NCI-H146 (cell line): ENCODE measurements around the gene SFMBT1.
"Not testable (repeated sequence)": the region's sequence is repeated elsewhere in the genome, so short reads cannot be mapped to it uniquely, and the experiment has no call there.

Experiments used
- DNase-seq: peaks from one replicate; lab custom pipeline; 2025; lab: John Stamatoyannopoulos, UW

The SFMBT1 gene

DNA sequence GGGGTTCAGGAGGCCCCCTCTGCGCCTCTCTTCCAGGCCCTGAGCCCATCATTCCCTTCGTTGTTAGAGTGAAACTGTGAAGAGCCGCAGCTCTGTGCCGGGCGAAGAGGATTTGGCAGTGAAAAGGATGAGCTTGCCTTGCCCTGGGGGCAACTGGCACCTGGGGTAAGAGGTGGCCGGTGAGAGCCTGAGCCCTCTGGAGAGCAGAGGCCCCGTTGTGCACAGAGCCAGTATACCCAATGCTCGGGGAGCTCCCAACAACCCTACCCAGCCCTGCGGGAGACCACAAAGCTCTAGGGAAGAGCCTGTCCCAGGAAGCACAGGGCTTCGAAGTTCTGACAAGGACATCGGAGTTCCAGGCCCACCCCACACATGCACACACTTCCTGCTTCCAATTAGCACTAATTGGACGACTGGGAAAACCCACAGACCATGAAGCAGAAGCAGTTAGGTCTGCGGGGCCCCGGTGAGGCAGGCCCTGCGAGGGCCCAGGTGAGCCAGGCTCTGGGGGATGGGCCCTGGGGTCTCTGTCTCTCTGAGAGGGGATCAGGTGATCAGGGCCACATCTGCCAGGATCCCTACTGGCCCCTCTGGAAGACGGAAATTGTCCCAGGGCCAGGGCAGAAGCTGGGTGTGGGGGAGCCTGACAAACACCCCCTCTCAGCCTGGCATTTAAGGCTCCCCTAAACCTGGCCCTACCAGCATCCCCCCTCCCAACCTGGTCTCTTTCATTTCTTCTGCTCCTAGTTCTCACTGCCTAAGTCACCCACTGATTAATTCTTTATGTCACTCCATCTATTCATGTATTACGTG lies 27.9 kb upstream of the SFMBT1 start:
- DNase-seq = no peak

DNA sequence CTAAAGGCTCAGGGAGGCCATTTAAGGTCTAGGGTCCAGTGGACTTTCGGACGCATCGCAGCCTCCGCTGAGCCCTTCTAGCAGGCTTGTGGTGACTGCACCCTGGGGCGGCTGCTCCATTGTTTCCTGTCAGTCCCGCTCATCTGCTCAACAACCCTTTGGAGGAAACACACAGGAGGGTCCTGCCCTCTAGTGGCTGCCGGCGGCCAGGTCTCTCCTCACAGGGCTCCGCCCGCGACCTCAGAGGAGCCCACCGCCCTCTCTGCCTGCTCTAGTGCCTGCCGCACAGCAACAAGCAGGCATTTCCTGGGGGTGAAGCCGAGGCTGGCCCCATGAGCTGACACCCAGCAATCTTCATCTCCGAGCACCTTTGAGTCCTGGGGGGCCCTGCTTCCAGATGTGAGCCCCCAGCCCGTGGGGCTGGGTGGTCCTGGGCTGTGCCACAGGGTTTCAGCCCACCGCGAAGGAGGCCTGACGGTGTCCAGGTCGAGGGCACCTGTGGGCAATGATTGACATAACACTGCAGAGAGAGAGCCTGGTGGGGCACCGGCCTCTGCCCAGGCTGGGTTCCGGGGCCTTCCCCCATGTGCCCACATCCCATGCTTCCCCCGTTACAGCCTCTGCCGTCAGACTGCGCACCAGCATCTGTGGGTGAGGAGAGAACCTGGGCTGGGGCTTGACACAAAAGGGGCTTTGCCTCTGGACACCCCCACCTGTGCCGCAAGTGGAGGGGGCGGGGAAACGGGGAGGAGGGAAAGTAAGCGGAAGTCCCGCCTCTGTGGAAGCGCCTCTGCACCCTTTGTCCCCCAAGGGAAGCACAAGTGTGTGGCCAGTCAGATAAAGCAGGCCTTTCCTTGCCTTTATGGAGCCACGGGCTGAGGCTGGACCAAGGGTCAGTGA lies 27.0 kb upstream of the SFMBT1 start:
- DNase-seq = peak; percentile 82

DNA sequence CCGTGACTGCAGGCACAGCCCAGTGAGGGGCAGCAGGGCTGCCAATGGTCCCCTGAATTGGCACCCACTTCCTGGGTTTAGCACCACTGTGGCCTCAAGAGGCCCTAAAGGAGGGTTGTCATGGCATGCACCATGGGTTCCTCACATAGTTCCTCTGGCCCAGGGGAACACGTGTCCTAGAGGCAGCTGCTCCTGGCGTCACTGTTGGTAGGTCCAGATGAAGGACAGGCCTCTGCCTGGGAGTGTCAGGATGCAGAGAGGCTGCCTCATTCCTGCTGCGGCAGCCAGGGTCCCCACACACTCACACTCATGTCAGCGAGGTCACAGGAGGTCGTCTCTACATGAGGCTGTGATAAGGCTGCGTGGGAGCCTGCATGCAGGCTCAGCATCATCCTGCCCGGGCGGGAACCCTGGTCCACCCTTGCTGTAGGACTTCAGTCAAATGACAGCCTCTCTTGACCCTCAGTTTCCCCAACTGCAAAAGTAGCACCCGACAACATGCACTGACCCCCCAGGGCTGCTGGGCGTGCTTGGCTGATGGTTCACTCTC lies 26.1 kb upstream of the SFMBT1 start:
- no peak for DNase-seq

DNA sequence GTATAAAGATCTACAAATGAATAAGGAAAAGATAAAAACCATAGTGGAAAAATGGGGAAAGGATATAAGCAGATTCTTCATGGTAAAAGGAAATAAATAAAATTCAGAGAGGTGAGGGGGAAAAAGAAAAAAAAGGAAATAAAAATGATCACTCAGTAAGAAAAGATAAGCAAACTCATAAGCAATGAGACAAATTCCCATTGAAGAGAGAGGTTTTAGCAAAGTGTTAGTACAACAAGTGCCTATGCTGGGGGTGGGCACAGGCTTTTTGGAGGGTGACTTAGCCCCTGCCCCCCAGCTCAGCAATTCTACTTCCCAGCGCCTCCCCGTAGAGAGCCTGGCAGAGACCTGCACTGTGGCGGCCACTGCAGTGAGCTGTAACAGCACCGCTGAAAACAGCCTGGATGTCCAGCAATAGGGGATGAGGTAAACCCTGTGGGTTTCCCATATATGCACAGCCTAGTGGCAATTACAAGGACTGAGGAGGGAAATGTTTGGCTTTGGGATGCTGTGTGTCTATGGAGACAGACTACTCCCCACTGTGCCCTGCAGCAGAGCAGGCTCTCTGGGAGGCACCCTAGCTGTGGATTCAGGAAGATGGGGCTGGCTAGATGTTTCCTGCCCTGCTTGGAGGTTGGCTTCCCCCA lies 23.7 kb upstream of the SFMBT1 start:
- peak; percentile 55 for DNase-seq

DNA sequence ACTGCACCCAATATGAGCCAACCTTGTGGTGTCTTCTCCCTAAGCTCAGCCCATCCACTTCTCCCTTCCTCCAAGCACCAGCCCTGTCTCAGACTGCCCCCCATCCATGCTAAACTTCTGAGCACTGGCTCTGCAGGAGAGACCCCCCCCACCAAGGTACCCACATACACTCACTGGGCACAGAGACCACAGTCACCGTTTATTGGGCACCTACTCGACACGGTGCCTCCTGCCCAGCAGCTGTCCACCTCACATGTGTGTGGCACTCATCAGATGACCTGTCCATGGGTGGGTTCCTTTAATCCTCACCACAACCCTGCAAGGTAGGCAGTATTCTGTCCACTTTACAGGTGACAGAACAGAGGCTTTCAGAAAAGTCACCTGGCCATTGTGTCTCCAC lies 22.3 kb upstream of the SFMBT1 start:
- DNase-seq = no peak

DNA sequence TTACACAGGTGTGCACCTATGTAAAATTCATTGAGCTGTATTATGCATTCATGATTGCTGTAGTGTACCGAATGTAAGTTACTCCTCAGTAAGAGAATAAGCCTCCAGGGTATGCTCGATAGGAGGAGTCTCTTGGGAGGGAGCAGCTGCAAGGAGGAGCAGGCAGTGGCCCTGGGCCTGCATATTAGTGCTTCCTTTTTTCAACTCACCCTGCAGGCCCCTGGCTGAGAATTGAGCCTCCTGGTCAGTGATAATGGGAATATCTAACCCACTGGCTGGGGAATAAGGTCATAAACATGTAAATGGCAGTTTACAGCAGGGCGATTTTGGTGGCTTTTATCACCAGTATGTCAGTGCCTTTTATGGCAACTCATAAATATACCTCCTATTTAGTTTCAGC lies 21.7 kb upstream of the SFMBT1 start:
- DNase-seq = no peak

DNA sequence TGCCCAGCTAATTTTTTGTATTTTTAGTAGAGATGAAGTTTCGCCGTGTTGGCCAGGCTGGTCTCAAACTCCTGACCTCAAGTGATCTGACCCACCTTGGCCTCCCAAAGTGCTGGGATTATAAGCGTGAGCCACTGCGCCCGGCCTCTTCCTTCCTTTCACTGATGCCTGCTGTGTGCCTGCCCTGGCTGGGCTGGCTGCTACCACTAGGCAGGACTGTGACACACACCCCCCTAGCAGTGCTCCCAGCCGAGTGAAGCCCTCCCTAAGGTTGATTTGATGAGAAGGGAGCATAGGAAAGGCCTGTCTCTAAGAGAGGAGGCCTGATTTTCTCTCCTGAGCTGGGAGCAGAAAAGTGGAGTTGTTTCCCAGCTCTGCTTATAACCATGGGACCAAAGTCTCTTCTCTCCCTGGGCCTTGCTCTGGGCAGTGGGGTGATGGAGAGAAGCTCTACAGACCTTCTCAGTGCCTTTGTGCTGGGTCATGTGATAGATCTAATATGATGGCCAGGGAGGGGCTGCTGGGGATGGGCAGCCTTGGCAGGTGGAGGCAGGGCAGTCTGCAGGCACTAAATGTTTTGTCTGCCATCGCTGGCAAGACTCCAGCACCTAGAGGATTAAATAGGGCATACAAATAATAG lies 20.1 kb upstream of the SFMBT1 start:
- no peak for DNase-seq

DNA sequence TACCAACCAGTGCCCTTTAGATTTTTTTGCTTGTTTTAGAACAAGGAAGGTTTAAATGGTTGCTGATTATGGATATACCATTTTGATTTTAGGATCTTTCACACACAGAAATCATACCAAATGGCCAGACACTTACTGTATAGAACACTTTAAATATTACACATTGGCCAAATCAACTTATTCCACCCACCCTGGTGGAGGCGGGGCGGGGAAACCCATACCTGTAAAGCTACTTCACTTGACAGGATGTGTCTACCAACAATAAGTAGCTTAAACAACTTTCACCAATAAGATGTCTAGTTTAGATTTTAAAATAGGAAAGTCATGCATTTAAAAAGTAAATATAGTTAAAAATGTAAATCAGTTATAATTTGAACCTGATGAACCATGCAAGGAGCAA lies 17.0 kb upstream of the SFMBT1 start:
- DNase-seq = no peak

DNA sequence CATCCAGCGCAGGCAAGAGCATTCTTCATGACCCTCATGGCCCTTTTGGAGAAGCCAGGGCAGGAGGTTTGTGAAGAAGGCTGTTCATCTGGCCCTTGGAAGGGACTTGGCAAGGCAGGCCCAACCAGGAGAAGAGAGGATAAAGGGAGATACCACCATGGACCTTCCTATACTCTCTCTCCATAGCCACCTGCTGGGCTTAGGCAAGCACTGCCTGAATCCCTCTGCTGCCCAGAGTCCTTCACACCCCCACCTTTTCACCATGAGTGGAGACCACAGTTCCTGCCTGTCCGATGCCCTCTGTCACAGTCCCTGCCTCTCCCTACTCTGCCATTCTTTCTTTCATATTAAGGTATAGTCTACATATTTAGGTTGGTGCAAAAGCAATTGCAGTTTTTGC lies 10.6 kb upstream of the SFMBT1 start:
- peak; percentile 24 for DNase-seq

DNA sequence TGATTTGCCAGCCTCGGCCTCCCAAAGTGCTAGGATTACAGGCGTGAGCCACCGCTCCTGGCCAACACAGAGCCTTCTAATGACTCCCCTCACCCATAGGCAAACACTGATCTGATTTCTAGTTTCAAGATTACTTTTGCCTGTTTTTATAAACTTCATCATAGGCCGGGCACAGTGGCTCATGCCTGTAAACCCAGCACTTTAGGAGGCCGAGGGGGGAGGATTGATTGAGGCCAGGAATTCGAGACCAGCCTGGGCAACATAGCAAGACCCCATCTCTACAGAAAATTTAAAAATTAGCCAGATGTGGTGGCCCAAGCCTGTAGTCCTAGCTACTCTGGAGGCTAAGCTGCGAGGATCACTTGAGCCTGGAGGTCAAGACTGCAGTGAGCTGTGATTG lies 8.4 kb upstream of the SFMBT1 start:
- DNase-seq = not testable (repeated sequence)

DNA sequence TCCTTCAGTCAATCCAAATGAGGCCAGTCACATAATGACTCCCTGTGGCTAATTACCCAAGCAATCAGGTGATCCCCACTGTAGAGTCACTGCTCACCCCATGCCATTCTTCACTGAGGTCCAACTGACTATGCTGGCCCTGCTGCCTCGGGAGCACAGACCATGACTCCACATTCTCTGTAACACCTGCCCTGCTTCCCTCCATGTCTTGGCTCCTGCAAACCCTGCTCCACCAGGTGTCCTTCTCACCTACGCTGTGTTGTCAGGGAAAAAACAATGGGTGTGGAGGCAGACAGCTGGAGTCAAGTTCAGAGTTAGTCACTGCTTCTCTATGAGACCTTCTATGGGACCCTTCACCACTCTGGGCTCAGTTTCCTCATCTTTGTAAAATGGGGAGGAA lies 6.1 kb upstream of the SFMBT1 start:
- peak; percentile 72 for DNase-seq

DNA sequence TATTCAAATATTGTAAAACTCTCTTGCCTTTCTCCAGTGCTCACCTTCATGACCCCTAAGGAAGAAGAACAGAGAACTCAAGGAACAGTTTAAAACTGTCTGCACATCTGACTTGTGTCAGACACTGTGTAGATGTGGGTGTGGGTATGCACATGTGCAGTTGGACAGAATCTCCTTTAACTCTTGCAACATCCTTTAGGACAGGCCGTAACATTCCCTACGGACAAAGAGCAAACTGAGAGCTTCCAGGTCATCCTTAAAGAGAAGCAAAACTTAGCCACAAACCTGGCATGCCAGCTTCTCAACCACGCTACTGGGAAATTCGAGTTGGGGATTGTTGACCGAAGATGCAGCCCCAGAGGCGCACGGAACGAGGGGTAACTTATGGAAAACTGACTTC lies 4.1 kb upstream of the SFMBT1 start:
- no peak for DNase-seq

DNA sequence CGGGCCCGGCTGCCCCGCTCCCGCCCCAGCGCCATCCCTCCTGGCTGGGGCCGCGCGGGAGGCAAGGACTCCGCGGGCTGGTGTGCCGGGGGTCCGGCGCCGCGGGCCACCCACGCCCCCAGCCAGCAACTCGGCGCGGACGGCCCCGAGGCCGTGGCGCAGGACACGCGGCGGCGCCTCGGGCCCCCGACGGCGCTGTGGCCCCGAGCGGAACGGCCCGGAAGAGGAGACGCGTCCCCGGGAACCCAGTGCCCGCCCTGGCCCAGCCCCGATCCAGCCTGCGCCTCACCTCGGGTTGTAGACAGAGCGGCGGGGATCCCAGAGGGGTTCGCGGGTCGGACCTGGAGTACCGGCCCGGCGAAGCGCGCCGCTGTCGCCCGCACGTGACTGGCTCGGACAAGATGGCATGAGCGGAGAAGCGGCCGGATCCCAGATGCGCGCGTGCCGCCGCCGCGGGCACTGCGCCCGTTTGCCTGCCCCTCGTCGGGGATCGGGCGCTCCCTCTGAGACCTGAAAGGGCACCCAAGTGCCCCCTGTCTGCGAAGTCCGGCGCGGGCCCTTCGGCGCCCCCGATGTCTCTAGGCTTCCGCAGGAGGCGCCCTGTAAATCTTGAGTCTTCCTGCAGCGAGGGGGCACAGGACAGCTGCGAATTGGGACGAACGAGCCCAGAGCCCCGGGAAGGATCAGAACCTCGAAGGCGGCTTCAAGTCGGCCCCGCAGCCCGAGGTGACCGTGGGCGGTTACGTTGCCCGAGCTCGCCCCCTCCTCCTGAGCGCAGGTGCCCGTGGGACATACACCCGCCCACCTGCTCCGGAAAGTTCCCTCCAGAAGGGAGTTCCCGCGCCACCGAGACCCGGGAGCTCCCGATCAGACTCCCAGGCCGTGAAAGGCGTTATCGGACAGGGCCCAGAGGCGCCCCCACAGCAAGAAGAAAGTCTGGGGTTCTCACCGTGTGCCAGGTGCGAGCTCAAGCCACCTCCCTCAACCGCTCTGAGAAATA lies 598 bp upstream of the SFMBT1 start:
- DNase-seq = no peak

DNA sequence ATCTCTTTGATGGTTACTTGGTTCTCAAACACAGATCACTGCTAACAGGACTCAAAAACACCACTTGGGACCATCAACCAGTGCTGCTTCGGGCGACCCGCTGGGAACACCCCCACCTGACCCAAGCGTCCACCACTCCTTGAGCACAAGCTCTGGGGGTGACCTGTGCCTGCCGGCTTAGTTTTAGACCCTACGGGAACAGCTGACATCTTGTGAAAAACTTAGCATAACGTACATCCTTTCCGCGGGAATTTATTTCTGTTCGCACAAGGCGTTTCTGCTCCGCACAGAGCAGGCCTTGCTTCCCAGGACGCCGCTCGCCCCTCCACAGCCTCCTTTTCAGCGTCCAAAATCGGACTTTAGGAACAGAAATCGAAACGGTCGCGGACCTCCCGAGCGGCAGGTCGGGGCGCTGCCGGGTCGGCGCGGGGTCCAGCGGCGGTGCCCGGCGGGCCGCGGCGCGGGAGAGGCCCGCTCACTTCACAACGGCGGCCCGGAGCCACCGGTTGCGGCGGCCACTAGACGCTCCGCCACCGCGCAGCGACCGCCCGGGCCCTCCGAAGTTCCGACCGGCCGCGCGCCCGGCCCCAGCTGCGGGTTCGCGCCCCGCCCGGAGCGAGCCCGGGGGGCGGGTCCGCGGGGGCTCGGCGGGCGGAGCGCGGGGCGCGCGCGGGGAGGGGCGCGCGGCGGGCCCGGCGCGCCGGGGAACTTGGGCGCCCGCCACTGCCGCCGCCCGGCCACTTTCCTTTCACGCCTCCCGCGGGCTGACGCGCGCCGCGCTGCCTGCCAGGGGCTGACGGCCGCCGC lies 959 bp downstream of the SFMBT1 start:
- DNase-seq = peak; percentile 45

DNA sequence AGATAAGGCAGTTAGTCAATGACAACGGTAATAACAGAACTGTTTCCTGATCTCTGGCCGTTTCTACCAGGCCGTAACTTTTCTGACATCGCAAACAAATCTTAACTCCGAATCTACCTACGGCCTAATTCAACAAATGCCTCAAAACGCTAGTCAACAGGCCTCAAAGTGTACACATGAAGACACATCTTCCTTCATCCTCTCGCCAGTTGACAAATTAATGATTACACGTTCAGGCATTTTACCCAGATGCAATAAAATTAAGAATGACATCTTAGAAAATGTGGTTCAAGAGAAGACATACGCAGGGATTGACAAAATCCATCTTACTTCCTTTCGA lies 1.5 kb downstream of the SFMBT1 start:
- DNase-seq = no peak

DNA sequence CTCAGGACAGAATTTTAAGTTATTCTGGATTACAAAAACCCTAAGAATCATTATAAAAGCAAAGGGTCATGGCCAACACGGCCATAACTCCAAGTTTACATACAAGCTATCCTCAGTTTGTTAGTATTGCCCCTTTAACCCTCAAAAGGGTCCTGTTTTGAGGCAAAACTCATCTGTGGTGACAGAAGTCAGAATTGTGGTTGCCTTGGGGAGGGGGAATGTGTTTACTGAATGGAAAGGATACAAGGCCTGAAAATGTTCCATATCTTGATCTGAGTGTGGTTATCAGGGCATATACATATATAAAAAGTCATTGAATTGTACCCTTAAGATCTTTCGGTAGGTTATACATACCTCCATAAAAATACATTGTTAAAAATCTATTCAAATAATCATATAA lies 2.1 kb downstream of the SFMBT1 start:
- DNase-seq = no peak

DNA sequence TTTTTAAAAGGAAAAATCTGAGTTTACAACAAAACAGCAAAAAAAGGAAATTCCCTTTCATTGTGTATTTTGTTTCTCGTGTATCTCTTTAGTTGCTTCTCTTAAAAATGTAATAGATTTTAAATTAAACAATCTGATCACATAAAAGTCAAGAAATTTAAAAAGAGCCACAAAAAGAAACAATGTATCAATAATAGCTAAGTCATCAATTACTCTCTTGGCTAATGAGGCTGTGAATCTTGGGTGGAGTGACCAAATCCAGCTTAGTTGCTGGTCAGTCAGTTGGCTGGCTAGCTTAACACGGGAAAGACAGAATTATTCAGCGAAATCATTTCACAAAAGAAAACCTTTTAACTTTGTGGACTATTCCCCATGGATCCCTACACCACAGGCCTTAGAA lies 3.2 kb downstream of the SFMBT1 start:
- no peak for DNase-seq

DNA sequence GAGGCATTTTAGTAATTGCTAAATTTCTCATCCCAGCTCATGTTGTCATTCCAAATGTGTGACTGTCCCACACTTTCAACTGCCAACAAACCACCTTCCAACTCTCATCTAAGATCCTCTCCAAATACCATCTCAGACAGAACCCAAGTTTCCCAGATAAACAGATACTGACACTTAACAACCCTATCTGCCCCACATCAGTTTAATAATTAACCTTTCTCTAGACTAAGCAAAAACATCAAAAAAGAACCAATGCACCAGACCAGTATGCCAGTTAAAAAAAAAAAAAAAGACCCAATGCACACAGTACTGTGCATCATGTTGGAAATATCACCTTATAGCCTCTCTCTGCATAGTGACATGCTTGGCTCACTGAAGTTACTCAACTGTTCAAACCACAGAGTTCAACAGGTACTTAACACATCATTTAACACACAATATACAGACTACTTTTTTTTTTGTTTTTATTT lies 5.5 kb downstream of the SFMBT1 start:
- no peak for DNase-seq

DNA sequence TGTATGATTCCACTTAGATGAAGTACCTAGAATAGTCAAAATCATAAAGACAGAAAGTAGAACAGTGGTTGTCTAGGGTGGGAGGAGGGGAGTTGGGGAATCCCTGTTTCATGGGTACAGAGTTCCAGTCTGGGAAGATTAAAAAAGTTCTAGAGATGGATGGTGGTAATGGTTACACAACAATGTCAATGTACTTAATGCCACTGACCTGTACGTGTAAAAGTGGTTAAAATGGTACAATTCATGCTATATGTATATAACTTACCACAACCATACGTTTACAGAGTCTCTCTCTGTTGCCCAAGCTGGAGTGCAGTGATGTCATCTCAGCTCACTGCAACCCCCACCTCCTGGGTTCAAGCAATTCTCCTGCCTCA lies 6.5 kb downstream of the SFMBT1 start:
- no peak for DNase-seq
